ENCODE data around the gene TMEM164.

DNA sequence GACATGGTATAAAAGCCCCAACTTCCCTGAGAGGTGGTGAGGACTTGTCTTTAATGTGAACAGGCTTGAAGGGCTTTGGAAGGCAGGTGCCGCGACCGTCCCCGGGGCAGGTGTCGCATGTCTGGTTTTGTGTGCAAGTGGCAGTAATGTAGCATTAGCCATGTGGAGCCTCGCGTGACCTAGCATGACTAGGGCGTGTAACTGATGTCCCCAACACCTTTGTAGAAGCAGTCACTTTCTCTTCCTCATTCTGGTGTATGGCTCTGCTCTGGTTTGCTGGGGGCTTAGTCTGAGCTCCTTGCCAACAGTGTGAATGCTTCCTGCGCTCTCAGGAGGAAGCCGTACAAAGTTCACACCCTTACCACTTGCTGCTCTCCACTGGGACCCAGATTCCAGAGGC is 169.3 kb downstream of the TMEM164 start:
- TF ChIP-seq POLR2AphosphoS5 (IDR thresholded peaks at IDR 0.05; ENCODE audit: low read depth, low read length): no peak
- TF ChIP-seq, protein P1, sequence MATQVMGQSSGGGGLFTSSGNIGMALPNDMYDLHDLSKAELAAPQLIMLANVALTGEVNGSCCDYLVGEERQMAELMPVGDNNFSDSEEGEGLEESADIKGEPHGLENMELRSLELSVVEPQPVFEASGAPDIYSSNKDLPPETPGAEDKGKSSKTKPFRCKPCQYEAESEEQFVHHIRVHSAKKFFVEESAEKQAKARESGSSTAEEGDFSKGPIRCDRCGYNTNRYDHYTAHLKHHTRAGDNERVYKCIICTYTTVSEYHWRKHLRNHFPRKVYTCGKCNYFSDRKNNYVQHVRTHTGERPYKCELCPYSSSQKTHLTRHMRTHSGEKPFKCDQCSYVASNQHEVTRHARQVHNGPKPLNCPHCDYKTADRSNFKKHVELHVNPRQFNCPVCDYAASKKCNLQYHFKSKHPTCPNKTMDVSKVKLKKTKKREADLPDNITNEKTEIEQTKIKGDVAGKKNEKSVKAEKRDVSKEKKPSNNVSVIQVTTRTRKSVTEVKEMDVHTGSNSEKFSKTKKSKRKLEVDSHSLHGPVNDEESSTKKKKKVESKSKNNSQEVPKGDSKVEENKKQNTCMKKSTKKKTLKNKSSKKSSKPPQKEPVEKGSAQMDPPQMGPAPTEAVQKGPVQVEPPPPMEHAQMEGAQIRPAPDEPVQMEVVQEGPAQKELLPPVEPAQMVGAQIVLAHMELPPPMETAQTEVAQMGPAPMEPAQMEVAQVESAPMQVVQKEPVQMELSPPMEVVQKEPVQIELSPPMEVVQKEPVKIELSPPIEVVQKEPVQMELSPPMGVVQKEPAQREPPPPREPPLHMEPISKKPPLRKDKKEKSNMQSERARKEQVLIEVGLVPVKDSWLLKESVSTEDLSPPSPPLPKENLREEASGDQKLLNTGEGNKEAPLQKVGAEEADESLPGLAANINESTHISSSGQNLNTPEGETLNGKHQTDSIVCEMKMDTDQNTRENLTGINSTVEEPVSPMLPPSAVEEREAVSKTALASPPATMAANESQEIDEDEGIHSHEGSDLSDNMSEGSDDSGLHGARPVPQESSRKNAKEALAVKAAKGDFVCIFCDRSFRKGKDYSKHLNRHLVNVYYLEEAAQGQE (IDR thresholded peaks at IDR 0.05; ENCODE audit: insufficient read depth in 1 of 2, low read depth in 2 of 2, low read length in 2 of 2): no peak

All from PFSK-1 (cell line).